ENCODE measurements around the gene ZFP92. TPM values are rescaled to one million over a fixed set of nuclear protein-coding genes. Genes with fewer than 3 reads are reported as not detected.

ZFP92 gene
- total RNA-seq, 1 experiment from 2014 or later = 0.16 TPM

DNA sequence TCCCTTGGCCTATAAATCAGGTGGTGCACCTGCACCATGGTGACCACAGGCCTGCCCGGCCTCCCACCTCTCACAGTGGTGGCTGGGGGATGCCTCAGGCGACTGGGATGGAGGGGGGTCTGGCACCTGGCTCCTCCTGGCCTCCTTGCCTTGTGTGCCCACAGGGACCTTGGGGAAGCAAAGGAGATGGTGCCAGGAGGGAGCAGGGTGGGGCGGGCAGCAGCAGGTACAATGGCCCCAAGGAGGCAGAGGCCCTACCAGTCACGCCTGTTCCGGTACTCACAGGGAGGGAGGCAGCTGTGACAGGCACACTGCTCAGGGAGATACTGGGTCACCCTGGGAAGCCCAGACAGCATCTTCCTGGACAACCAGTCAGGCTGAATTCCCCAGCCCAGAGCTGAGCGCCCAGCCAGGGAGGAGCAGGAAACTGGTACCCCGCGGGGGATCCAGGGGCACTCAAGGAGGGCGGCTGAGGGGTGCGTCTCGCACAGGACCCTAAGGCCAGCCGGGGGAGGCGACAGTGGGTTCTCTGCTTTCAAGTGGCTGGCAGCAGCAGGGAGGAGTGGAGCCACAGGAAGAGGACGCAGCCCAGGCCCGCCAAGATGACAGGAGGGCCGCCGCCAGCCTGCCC is 35.8 kb downstream of the ZFP92 start:
- no peak overlapping the region for H3K27ac Mint-ChIP-seq (ENCODE audit: unreplicated experiment)
- ChIA-PET POLR2A (no interaction called here), CTCF (no interaction called here)
- no peak for DNase-seq
- no peaks in the 10 kb centered on the region for H3K9me3 ChIP-seq
- no peak overlapping the region for H3K4me3 Mint-ChIP-seq (ENCODE audit: unreplicated experiment)
- H3K36me3 Mint-ChIP-seq (ENCODE audit: insufficient read depth, unreplicated experiment) = peaks cover 20% of the 10 kb centered on the region
- TF ChIP-seq, protein P1, sequence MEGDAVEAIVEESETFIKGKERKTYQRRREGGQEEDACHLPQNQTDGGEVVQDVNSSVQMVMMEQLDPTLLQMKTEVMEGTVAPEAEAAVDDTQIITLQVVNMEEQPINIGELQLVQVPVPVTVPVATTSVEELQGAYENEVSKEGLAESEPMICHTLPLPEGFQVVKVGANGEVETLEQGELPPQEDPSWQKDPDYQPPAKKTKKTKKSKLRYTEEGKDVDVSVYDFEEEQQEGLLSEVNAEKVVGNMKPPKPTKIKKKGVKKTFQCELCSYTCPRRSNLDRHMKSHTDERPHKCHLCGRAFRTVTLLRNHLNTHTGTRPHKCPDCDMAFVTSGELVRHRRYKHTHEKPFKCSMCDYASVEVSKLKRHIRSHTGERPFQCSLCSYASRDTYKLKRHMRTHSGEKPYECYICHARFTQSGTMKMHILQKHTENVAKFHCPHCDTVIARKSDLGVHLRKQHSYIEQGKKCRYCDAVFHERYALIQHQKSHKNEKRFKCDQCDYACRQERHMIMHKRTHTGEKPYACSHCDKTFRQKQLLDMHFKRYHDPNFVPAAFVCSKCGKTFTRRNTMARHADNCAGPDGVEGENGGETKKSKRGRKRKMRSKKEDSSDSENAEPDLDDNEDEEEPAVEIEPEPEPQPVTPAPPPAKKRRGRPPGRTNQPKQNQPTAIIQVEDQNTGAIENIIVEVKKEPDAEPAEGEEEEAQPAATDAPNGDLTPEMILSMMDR (IDR thresholded peaks at IDR 0.05; ENCODE audit: insufficient read depth in 1 of 2, low read depth in 1 of 2, low read length in 1 of 2, severe bottlenecking in 1 of 2, unreplicated experiment in 1 of 2) = no peak
- H3K36me3 ChIP-seq (ENCODE audit: control insufficient read depth, insufficient read depth, low read length) = no peaks in the 10 kb centered on the region
- H3K4me3 ChIP-seq (ENCODE audit: low read depth, low read length) = no peak overlapping the region
- H3K27me3 ChIP-seq (replicated peaks; ENCODE audit: control insufficient read depth, insufficient read depth, low read length) = no peaks in the 10 kb centered on the region
- H3K4me1 Mint-ChIP-seq (ENCODE audit: low read depth, unreplicated experiment) = no peaks in the 10 kb centered on the region
- H3K27me3 Mint-ChIP-seq (ENCODE audit: insufficient read depth, unreplicated experiment) = no peaks in the 10 kb centered on the region
- intact Hi-C loops (cut with micrococcal nuclease; ENCODE audit: unreplicated experiment) = no loop called here
- no TSS peak for BruUV-seq (replicated peaks)
- no peaks in the 10 kb centered on the region for H3K4me1 ChIP-seq
- H3K9me3 Mint-ChIP-seq (ENCODE audit: unreplicated experiment) = no peaks in the 10 kb centered on the region

- Mint-ChIP-seq H3K27me3 (ENCODE audit: insufficient read depth, unreplicated experiment) (no peaks in the 10 kb centered on the region), H3K27ac (ENCODE audit: unreplicated experiment) (no peak overlapping the region), H3K4me1 (ENCODE audit: low read depth, unreplicated experiment) (no peaks in the 10 kb centered on the region), H3K4me3 (ENCODE audit: unreplicated experiment) (no peak overlapping the region), H3K9me3 (ENCODE audit: unreplicated experiment) (no peaks in the 10 kb centered on the region), H3K36me3 (ENCODE audit: insufficient read depth, unreplicated experiment) (peaks cover 20% of the 10 kb centered on the region)
- no TSS peak for BruUV-seq (replicated peaks)
- H3K4me3 ChIP-seq (ENCODE audit: low read depth, low read length) = no peak overlapping the region
- intact Hi-C loops (cut with micrococcal nuclease; ENCODE audit: unreplicated experiment) = no loop called here
- H3K27me3 ChIP-seq (replicated peaks; ENCODE audit: control insufficient read depth, insufficient read depth, low read length) = no peaks in the 10 kb centered on the region
- no peaks in the 10 kb centered on the region for H3K4me1 ChIP-seq
- TF ChIP-seq, protein P1 (IDR thresholded peaks at IDR 0.05; ENCODE audit: insufficient read depth in 1 of 2, low read depth in 1 of 2, low read length in 1 of 2, severe bottlenecking in 1 of 2, unreplicated experiment in 1 of 2) = no peak
- H3K9me3 ChIP-seq = no peaks in the 10 kb centered on the region
- no peak for DNase-seq
- ChIA-PET POLR2A (no interaction called here), CTCF (no interaction called here)
- H3K36me3 ChIP-seq (ENCODE audit: control insufficient read depth, insufficient read depth, low read length) = no peaks in the 10 kb centered on the region
These were observed 36.3 kb downstream of the ZFP92 start for GRCh38 chrX:153447581-153447960.

GRCh38 chrX:153448556-153449367 is 37.5 kb downstream of the ZFP92 start:
- Mint-ChIP-seq H3K36me3 (ENCODE audit: insufficient read depth, unreplicated experiment) (peaks cover 11% of the 10 kb centered on the region), H3K9me3 (ENCODE audit: unreplicated experiment) (no peaks in the 10 kb centered on the region), H3K27ac (ENCODE audit: unreplicated experiment) (no peak overlapping the region), H3K27me3 (ENCODE audit: insufficient read depth, unreplicated experiment) (no peaks in the 10 kb centered on the region), H3K4me3 (ENCODE audit: unreplicated experiment) (no peak overlapping the region), H3K4me1 (ENCODE audit: low read depth, unreplicated experiment) (no peaks in the 10 kb centered on the region)
- intact Hi-C loops (cut with micrococcal nuclease; ENCODE audit: unreplicated experiment) = no loop called here
- Histone ChIP-seq H3K27me3 (replicated peaks; ENCODE audit: control insufficient read depth, insufficient read depth, low read length) (no peaks in the 10 kb centered on the region), H3K4me1 (no peaks in the 10 kb centered on the region), H3K36me3 (ENCODE audit: control insufficient read depth, insufficient read depth, low read length) (no peaks in the 10 kb centered on the region), H3K9me3 (no peaks in the 10 kb centered on the region), H3K4me3 (ENCODE audit: low read depth, low read length) (no peak overlapping the region)
- BruUV-seq (replicated peaks) = no TSS peak
- POLR2A ChIA-PET = no interaction called here
- DNase-seq = no peak
- TF ChIP-seq, protein P1 (IDR thresholded peaks at IDR 0.05; ENCODE audit: insufficient read depth in 1 of 2, low read depth in 1 of 2, low read length in 1 of 2, severe bottlenecking in 1 of 2, unreplicated experiment in 1 of 2) = no peak
- CTCF ChIA-PET = no interaction called here

Measured in Caco-2 (cell line).